Daoy (cell line): ENCODE results near the gene MYO18A. TPM values are rescaled to one million over a fixed set of nuclear protein-coding genes. Genes with fewer than 3 reads are reported as not detected.
"Not testable (repeated sequence)": the region's sequence is repeated elsewhere in the genome, so short reads cannot be mapped to it uniquely, and the experiment has no call there.

ENCODE experiments used
- DNase-seq: peaks from one replicate; pipeline ENCODE4 v3.0.0-alpha.2; 2015; ENCODE audit warnings: low read depth
- total RNA-seq: library from RNA; depleted of rRNA; stranded (reverse); fragments of >200 nt; shearing (Covaris generic); gene quantifications from 2 replicates; pipeline ENCODE4 v1.2.3, GENCODE V29; 2014; rRNA removed

The MYO18A gene, protein sequence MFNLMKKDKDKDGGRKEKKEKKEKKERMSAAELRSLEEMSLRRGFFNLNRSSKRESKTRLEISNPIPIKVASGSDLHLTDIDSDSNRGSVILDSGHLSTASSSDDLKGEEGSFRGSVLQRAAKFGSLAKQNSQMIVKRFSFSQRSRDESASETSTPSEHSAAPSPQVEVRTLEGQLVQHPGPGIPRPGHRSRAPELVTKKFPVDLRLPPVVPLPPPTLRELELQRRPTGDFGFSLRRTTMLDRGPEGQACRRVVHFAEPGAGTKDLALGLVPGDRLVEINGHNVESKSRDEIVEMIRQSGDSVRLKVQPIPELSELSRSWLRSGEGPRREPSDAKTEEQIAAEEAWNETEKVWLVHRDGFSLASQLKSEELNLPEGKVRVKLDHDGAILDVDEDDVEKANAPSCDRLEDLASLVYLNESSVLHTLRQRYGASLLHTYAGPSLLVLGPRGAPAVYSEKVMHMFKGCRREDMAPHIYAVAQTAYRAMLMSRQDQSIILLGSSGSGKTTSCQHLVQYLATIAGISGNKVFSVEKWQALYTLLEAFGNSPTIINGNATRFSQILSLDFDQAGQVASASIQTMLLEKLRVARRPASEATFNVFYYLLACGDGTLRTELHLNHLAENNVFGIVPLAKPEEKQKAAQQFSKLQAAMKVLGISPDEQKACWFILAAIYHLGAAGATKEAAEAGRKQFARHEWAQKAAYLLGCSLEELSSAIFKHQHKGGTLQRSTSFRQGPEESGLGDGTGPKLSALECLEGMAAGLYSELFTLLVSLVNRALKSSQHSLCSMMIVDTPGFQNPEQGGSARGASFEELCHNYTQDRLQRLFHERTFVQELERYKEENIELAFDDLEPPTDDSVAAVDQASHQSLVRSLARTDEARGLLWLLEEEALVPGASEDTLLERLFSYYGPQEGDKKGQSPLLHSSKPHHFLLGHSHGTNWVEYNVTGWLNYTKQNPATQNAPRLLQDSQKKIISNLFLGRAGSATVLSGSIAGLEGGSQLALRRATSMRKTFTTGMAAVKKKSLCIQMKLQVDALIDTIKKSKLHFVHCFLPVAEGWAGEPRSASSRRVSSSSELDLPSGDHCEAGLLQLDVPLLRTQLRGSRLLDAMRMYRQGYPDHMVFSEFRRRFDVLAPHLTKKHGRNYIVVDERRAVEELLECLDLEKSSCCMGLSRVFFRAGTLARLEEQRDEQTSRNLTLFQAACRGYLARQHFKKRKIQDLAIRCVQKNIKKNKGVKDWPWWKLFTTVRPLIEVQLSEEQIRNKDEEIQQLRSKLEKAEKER (N-terminal part only)
- 11.9 and 20.1 TPM in 2 replicates for total RNA-seq

DNA sequence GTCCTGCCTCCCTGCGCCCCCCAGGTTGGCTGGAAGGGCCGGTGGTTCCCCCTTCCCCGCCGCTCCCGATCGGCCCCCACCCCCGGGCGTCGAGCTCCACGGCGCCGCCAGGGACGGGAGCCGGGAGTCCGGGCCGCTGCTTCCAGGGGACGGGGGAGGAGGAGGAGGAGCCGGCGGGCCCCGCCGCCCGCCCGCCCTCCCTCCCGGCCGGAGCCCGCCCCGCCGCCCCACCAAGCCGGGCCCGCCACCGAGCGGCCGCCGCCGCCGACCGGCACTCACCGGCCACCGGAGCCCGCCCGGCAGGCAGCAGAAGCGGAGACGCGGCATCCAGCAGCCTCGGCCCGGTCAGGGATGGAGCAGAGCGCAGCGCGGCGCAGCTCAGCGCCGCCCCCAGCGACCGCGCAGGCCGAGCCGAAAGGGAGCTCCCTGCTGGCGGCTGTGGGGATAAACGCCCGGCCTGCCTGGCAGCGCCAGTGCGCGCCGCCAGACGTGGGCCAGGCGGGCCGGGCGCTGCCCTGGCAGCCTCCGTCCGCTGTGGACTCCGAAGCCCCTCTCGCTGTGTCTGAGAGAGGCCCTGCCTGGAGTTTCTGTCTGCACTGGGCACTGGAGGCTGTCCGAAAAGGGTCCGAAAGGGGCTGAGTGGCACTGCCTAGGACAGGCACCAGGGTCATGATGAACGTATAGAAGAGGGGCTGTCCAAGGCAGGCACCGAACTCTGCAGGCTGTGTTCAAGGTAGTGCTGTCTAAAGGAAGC, at the start of gene MYO18A:
Gene MYO18A, minus strand, starts transcription at position 365 of the 754 bp plus-strand sequence. CDS start 13,458 bp downstream, outside the sequence.
- peak; percentile 89 for DNase-seq

DNA sequence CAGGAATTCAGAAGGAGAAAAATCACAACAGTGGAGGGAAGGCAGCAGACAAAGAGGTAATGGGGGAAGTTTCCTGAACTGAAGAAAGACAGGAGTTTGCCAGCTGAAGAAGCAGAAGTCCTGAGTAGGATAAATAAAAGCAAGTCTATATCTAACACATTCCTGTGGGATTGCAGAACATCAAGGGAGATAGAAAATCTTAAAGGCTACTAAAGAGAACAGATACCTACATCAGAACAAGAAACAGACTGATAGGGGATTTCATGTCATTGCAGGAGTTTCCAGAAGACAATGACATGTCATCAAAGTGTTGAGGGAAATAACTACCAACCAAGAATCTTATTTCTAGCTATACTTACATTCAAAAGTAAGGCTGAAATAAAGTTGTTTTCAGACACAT, 45.2 kb upstream of the MYO18A start:
- DNase-seq = no peak

DNA sequence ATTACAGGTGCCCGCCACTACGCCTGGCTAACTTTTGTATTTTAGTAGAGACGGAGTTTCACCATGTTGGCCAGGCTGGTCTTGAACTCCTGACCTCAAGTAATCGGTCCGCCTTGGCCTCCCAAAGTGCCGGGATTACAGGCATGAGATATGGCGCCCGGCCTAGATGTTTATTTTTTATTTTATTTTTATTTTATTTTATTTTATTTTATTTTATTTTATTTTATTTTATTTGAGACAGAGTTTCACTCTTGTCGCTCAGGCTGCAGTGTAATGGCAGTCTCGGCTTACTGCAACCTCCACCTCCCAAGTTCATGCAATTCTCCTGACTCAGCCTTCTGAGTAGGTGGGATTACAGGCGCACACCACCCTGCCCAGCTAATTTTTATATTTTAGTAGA, 41.1 kb upstream of the MYO18A start:
- not testable (repeated sequence) for DNase-seq

DNA sequence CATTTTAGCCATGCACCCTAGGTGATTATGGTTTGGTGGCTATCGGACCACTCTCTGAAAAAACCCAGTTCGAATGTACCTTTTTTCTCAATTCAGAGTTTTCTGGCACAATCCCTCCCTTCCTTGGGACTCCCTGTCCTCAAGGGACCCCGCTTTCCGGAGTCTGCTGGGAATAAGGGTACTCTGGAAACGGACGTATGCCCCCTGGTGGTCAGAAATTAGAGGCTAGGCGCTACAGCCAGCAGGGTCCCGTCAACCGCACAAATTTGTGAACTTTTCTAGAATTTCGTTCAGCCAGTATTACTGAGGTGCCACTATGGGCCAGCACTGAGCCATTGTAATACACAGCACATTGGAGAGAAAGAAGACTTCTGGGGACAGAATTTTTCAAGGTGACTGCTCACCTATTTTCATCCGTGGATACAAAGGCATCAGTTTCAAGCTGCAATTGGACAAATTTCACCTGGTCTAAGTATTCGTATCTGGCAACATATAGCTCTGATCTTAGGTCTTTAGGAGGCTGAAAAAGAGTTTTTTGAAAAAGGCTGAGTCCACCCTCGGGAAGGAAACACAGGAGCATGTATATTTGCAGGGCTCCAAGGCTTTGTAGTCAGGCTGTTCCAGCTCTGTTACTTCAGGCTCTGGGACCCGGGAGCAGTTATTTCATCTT, 39.3 kb upstream of the MYO18A start:
- peak; percentile 76 for DNase-seq

DNA sequence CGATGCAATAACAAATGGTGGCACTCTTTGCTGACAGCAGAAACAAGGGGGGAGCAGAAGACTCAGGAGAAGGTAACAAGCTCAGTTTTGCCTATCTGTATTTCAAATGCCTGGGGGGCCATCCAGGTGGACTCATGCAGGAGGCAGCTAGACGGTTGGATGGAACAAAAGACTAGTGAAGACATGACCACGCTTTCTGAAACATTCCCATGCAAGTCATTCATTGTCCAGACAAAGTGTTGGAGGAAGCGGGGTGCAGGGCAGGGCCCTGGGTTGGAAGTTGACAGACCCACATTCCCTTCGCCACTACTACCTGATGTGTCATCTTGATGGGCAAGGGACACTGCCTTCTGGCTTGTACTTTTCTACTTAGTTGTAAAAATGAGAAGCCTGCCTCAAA, 36.7 kb upstream of the MYO18A start:
- no peak for DNase-seq

DNA sequence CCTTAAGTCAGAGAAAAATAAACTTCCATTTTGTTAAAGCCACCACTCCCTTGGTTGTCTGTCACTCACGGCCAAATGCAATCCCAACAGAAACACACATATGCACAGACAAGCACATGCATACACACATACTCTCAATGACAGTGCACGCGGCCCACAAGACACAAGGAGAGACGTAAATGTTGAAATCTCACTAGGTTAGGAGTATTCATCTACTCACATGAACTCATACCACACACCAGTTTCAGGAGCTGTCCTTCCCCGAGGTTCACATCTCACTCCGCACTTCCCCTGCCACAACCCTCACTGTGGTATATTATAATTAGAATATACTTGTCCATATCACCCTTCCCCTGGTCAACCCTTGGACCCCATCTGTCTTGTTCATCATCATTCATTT, 36.0 kb upstream of the MYO18A start:
- no peak for DNase-seq

DNA sequence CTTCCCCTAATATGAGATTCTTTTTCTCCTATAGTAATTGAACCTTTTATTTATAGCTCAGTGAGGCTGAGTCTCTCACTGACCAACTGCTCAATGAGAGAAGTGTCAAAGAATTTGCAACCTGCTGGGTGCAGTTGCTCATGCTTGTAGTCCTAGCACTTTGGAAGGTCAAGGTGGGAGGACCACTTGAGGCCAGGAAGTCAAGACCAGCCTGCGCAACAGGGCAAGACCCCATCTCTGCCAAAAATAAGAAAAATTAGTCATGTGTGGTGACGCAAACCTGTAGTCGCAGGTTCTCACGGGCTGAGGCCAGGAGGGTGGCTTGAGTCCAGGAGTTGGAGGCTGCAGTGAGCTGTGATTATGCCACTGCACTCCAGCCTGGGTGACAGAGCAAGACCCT, 35.5 kb upstream of the MYO18A start:
- peak; percentile 57 for DNase-seq

DNA sequence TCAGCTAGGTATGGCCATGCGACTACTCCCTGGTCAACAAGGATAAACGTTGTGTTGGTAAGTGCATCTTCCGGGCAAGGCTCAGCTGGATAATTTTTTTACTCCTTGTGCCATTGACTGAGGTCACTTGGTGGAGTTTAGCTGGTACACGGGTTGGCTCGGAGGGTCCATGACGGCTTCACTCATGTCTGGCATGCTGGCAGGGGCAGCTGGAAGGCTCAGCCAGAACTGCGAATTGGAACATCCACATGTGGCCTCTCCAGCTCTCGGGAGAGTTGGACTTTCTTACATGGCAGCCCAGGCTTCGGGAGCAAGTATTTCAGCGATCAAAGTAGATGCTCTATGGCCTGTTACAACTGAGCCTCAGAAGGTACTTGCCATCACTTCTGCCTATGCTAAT, 35.0 kb upstream of the MYO18A start:
- no peak for DNase-seq

DNA sequence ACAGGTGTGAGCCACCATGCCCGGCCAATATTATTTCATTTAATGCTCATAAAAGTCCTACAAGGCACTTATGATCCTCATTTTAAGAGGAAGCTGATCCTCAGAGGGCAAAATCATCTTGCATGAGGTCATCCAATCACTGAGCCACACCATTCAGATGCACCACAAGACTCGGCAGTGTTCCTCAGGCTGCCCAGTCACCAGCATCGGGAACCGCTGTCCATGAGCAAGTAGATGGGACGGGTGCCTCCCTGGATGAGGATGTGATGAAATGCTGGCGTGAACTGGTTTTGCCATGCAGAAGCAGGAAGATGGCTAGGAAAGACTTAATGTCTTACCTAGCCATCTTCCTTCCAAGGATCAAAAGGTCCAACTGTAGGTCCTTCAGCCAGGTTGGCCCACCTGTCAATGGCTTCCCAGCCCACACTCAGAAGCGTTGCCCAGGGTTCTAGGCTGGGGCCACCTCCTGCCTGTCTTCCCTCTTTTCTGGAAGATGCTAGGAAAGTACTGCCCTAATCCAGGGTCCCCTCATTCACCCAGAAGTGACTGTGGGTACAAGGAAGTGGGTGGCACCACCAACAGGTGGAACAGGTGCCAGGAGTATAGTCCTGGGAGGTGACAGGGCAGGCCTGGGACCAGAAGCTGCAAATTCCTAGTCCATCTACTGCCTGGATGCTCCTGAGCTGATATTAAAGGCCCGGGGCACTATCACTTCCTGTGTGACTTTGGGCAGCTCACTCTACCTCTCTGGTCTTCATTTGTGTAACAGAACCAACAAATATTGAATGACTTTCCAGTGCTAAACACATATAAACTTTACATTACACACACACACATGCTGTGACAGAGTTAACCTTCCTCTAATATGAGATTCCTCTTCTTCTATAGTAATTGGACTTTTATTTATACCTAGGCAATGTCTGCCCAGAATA, 34.3 kb upstream of the MYO18A start:
- no peak for DNase-seq

DNA sequence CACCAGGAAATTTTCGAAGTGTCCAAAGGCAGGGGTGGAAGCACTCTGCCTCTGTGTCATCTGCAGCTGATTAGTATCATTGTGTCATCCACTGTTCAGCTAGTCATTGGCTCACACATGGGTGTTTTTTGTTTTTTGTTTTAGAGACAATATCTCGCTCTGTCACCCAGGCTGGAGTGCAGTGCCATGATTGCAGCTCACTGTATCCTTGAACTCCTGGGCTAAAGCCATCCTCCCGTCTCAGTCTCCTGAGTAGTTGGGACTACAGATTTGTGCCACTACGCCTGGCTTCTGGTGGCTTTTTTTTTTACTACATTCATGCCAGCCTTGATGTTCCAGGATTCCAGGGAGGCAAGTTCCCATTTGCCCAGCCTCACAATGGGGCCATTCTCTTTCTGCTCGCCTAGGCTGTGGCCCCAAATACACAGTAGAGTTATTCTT, 32.5 kb upstream of the MYO18A start:
- no peak for DNase-seq

DNA sequence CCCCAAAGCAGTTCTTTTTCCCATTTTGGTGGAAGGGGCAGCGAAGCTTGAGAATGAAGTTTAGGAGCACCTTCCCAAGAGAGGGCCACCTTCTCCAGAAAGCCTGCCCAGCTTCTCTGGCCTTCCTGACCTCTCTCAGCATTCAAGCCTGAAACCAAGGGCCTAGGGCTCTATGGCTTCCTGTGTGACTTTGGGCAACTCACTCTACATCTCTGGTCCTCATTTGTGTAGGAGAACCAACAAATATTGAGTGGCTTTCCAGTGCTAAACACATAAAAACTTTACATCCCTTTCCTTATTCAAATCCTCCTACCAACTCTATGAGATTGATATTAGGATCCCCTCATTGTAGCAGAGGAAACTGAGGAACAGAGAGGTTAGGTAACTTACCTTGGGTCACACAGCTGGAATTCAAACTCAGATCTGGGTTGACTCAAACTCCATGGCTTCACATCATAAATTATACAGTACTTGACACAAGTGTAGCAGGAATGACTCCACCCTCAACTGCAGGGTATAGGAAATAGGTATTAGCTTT, 32.0 kb upstream of the MYO18A start:
- no peak for DNase-seq

DNA sequence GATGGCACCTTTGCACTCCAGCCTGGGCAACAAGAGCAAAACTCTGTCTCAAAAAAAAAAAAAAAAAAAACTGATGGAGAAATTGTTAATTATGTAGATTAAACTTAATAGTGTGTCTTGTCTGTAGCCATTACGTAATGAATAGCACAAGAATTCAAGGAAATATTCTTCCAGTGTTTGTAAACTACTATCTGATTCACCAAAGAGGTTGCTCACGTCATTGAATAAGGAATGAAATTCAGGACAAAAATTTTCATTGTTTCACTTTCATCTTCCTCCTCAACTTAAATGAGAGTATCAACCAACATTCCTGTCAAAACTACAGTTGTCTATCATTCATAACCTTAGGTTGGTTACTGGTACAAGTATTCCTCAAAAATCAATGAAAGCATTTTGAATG, 30.7 kb upstream of the MYO18A start:
- no peak for DNase-seq

DNA sequence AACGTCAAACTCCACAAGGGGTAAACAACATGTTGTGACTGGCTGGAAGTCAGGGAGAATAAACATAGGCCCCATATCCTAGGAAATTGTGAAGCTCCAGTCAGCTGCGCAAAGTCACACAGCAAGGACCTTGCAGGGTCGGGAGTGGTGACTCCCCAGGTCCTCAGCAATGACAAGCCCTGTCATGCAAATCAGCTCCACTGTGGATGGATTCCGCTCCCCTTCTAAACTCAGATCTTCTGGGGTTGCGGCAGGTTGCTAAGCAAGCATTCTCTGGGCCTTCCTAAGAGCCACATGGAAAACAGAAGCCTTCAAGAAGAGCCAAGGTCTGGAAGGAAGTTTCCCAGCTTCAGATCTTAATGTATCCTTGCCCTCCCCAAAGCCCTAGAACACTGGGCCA, 28.9 kb upstream of the MYO18A start:
- DNase-seq = no peak

DNA sequence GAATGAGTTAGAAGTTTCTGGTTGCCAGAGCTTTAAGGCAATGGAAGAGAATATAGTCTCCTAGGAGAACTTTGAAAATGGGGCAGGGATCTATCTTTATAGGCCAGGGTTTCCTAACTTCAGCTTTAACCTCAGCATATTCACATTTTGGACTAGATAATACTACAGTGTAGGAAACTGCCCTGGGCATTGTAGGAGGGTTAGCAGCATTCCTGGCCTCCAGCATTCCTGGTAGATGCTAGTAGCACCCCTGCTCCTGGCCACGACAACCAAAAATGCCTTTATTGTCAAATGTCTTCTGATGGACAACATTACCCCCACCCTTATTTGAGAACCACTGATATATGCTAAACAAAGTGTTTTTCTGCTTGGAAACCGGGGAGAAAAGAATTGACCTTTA, 27.8 kb upstream of the MYO18A start:
- no peak for DNase-seq

DNA sequence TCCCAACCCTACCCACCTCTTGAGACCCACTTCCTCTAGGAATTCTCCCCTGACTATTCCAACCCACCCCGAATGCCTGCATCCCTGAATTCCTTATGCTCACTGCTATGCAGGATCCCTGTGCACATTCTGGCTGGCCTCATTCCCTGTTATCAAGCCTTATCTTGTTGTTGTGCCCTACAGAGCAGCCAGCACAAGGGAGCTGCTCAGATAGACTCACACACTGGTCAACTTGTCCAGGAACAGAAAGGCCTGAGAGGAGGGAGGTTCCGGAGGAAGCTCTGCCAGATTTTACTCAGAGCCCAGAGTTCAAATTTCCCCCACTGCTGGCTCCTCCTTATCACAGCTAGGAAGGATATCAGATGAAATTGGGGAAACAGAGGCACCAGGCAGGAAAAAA, 24.8 kb upstream of the MYO18A start:
- no peak for DNase-seq

DNA sequence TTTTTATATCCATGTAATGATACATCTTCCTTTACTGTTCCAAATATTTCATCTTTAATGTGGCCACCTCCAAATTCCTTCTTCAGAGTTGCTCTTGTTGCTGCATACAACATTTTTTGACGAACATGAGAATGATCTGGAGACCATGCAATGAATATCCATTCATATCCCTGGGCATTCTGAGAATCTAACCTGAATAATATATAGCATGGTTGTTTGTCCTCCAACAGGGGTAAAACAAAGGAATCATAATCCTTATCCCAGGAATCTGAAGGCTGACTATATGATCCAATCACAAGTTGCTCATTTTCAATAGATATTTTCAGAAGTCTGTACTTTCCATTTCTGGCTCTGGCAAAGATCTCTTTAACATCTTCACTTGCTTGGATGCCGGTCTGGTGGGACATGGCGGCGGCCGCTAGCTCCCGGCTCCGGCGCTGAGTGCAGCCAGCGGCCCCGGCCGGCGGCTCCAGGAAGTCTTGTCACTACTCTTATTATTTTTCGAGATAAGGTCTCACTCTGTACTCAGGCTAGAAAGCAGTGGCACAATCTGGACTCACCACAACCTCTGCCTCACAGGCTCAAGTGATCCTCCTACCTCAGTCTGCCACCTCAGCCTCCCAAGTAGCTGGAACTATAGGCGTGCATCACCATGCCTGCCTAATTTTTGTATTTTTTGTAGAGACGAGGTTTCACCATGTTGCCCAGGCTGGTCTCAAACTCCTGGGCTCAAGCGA, 24.0 kb upstream of the MYO18A start:
- DNase-seq = not testable (repeated sequence)

DNA sequence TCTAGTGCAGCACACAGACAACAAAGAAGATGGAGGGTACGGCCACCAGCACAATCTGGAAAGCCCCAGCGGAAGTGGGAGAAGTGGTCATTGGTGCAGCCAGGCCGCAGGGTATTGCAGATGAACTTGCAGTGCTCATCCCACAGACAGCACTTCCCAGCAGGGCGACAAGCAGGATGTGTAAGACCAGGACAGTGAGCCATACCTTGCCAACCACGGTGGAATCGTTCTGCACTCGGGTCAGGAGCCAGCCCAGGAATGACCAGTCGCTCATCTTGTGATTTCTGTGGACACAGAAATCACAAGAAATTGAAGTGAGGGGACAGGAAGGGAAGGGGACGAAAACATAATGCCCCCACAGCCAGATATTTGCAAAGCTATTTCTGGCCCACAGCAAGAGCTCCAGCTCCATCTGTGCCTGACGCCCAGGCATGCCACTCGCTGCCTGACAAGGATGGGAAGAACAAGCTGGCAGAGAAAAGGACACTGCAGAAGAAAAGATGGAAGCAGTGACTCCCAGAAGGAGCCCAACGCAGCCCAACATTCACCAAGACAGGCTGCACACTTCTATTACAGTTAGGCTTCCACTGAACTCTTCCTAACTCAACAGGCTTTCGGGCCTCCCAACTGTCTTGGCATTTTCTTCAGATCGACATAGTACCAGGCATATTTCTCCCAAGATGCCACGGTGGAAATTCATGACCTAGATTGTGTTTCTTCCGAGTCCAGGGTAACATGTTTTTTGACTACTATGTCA, 17.5 kb upstream of the MYO18A start:
- no peak for DNase-seq
